Muscle layer of duodenum (tissue), 2 donors: ENCODE data around the gene COL27A1.
A peak's percentile ranks its signal among the peaks of the same experiment; 100 is the strongest.

Source experiments
- H3K27ac ChIP-seq: one replicate; pipeline ENCODE4 v1.7.0; 2013; ENCODE audit warnings: mild to moderate bottlenecking, low read length
- H3K27me3 ChIP-seq: one replicate; pipeline ENCODE4 v1.7.0; 2013; ENCODE audit warnings: low read depth, mild to moderate bottlenecking, control low read depth, low read length
- H3K36me3 ChIP-seq, 2 donors: one replicate each; pipeline ENCODE4 v1.7.0; 2013; ENCODE audit warnings: low read length in 2 of 2, control low read depth in 1 of 2, mild to moderate bottlenecking in 1 of 2; ENCODE audit not compliant: insufficient read depth in 2 of 2, control insufficient read depth in 1 of 2
- H3K4me1 ChIP-seq, 2 donors: one replicate each; pipeline ENCODE4 v1.7.0; 2013; ENCODE audit warnings: low read length in 2 of 2, mild to moderate bottlenecking in 2 of 2, control low read depth in 1 of 2, moderate library complexity in 1 of 2; ENCODE audit not compliant: insufficient read depth in 2 of 2, control insufficient read depth in 1 of 2
- H3K4me3 ChIP-seq, 2 donors: one replicate each; pipeline ENCODE4 v1.7.0; 2013; ENCODE audit warnings: low read length in 2 of 2, low read depth in 1 of 2, mild to moderate bottlenecking in 1 of 2
- H3K9me3 ChIP-seq, 2 donors: one replicate each; pipeline ENCODE4 v1.7.0; 2013; ENCODE audit warnings: low read length in 2 of 2, control low read depth in 1 of 2, mild to moderate bottlenecking in 1 of 2; ENCODE audit not compliant: control insufficient read depth in 1 of 2
- donor health status: healthy.

Gene COL27A1

DNA sequence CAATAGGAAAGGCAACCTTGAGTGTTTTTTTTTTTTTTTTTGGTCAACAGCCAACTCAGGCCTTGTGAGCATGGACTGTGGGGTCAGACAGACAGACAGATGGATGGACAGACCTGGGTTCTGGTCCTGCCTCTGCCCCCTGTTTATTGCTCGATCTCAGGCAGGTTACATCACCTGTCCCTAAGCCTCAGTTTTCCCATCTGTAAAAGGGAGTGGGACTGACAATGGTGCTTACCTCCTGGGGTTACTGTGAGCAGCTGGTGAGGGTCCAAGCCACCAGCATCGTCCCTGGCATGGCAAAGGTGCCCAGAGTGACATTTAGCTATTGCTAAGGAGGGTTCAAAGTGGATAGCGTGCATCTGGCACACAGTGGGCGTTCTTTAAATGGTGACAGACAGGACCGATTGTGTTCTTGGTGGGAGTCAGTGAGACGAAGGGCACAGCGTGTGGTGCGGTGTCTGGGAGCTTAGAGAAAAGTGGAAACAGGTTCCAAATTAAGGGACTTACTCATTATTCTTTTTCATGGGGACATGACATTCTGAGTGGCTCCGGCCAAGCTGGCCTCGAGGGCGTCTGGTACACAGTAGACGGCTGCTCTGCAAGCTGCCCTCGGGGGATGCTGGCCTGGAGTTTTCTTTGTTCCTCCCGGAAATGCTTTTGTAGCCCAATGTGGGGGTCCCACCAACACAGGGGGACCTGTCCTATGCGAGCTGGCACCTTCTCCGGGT, 72.1 kb downstream of the COL27A1 start:
- Histone ChIP-seq H3K36me3 (no peaks in the 10 kb centered on the region), H3K9me3 (no peaks in the 10 kb centered on the region), H3K27ac (no peak overlapping the region), H3K4me3 (no peak overlapping the region), H3K27me3 (no peaks in the 10 kb centered on the region), H3K4me1 (peaks cover 0 to 8% of the 10 kb centered on the region in 2 donors)

DNA sequence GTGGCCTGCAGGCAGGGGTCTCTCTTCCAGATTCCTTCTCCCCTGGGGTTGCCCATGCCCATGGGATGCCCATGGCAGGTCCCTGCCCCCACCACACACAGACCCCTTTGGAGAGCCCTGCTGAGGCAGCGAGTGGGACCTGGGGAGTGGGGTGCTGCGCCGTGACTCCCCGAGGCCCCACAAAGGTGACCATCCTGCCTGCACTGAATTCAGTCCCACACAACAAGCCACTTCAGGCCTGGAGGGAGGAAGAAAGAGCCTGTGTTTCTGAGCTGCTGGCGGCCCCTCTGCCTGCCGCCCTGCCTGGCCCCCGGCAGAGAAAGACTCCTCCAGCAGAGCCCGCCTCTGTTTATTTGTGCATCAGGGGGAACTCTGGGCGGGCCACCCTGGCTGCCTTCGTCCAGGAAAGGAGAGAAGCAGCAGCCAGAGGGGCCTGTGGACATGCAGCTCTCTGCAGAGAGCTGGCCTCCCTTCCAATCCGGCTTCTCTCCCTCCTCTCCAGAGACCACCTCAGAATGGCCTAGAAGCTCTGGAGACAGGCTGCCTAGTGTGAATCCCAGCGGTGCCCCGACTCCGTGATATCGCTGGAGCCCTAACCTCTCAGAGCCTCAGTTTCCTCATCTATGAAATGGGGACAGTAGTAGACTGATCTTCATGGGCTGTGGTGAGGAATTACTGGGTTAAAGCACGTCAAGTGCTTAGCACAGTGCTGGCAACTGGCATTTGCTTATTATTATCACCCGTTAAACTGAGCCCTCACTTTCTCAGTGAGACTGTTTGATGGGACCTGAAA, 72.9 kb downstream of the COL27A1 start:
- H3K27me3 ChIP-seq, result no peaks in the 10 kb centered on the region
- H3K36me3 ChIP-seq, result no peaks in the 10 kb centered on the region
- no peak overlapping the region for H3K4me3 ChIP-seq
- no peak overlapping the region for H3K27ac ChIP-seq
- no peaks in the 10 kb centered on the region for H3K9me3 ChIP-seq
- H3K4me1 ChIP-seq, result peaks cover 0 to 8% of the 10 kb centered on the region in 2 donors

DNA sequence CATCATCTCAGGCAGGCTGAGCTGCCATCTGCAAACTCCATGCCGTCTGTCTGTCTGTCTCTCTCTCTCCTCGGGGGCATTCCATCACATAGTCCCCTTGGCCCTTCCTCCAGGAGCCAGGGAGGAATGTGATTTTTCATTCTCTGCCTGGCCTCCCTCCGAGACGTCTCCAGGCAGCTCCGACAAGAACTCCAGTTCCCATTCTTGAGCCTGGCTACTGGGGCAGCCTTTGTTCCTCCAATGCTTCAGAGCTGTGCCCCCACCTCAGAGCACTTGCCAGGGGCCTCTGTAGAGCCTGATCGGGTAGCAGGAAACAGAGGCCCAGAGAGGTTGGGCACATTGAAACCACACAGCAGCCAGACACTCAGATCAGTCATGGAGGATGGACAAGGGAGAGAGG, 74.0 kb downstream of the COL27A1 start:
- no peak overlapping the region for H3K27ac ChIP-seq
- H3K9me3 ChIP-seq, result no peaks in the 10 kb centered on the region
- H3K27me3 ChIP-seq, result no peaks in the 10 kb centered on the region

DNA sequence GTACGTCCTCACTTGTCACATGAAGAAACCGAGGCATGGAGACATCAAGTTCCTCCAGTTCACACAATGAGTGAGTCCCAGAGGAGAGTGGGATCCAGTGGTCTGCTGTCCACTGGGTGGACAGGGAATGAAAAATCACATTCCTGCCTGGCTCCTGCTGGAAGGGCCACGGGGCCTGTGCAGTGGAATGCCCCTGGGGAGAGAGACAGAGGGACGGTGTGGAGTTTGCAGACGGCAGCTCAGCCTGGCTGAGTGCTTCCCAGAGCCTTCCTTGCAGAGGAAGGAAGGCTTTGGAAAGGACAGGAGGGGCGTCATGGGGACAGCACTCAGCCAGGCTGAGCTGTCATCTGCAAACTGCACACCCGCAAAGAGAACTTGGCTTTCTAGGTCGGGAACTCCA, 74.7 kb downstream of the COL27A1 start:
- Histone ChIP-seq H3K27ac (no peak overlapping the region), H3K36me3 (no peaks in the 10 kb centered on the region), H3K27me3 (no peaks in the 10 kb centered on the region), H3K4me3 (no peak overlapping the region), H3K9me3 (no peaks in the 10 kb centered on the region), H3K4me1 (peaks cover 0 to 8% of the 10 kb centered on the region in 2 donors)

More for the DNA sequence above, 74.0 kb downstream of the COL27A1 start:
- no peak overlapping the region for H3K4me3 ChIP-seq
- no peaks in the 10 kb centered on the region for H3K36me3 ChIP-seq
- H3K4me1 ChIP-seq, result peaks cover 0 to 8% of the 10 kb centered on the region in 2 donors

DNA sequence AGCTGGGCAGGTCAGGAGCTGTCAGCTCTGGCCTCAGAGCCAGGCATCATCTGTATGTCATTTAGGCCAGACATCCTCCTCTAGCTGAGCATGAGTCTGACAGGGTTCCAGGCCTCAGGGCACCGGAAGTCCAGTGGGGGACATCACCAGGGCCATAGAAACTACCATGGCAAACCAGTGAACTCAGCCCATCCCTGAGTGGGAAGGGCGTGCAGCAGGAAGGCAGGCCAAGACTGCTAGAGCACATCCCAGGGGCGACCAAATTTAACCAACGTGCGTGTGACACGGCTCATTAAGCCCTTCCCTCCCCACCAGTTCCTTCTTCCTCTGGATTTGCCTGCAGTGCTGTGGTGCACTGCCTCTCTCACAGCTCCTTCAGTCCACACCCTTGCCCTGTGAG, 75.9 kb downstream of the COL27A1 start:
- no peaks in the 10 kb centered on the region for H3K36me3 ChIP-seq
- H3K27me3 ChIP-seq, result no peaks in the 10 kb centered on the region
- no peak overlapping the region for H3K4me3 ChIP-seq
- no peak overlapping the region for H3K27ac ChIP-seq
- peaks cover 0 to 8% of the 10 kb centered on the region in 2 donors for H3K4me1 ChIP-seq
- no peaks in the 10 kb centered on the region for H3K9me3 ChIP-seq

DNA sequence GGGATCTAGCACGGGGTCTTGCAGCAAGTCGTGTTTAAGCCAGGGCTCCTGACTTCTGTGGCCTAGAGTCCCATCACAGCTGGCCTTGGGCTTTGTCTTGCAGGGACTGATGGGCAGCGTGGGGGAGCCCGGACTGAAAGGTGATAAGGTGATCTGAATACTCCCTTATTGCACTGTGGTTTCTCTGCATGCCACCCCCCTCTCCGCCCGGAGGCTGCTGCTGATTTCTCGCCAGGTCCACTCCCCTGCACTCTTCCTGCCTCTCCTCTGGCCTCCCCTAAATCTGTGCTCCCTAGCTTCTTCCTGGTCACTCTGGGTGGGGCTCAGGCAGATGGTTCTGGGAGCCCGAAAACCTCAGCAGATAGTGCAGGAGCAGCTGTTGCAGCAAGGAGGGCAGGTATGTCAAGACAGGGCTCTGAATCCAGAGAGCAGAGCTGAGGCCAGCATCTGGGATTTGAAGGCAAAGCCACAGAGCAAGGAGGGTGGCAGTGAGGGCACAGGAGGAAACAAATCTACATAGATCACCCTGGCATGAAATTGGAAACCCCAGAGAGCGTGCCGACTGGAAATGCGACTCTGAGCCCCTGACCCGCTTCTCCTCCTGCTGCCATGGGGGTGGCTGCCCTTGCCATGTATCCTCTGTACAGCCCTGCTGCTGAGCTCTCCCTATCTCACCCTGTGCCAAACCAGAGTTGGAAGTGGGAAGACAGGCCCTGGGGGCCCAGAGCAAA, 76.5 kb downstream of the COL27A1 start:
- Histone ChIP-seq H3K9me3 (no peaks in the 10 kb centered on the region), H3K4me1 (peaks cover 0 to 8% of the 10 kb centered on the region in 2 donors), H3K4me3 (no peak overlapping the region), H3K27ac (no peak overlapping the region), H3K36me3 (no peaks in the 10 kb centered on the region), H3K27me3 (no peaks in the 10 kb centered on the region)

DNA sequence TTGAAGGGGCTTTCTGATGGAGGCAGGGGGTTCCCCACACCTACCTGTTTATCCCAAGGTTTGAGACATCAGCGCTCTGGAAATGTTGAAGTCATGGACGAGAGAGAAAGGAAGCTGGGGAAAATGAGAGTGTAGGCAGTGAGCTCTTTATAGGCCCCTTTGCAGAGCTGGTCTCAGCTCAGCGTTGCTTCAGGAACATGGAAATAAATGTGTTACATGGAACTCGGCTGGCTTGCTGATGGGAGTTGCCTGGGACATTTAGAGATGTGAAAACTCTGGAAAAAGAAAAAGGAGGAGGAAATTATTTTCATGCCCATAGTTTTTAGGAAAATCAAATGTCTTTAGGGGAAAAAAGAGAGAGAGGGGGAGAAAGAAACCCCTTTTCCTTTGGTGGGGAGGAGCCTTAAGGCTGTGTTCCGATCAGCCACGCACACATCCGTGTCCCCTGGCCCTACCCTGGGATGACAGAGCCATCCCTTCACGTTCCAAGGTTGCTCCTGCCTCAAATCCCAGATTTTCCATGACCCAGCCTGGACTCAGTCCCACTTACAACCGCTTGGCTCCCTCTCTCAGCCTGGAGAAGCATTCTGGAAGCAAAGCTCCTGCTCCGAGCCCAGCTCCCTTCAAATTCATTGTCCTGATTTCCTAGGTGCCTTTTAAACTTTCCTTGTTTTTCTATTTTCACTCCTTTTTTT, 78.3 kb downstream of the COL27A1 start:
- H3K36me3 ChIP-seq, result no peaks in the 10 kb centered on the region
- no peaks in the 10 kb centered on the region for H3K27me3 ChIP-seq
- no peaks in the 10 kb centered on the region for H3K9me3 ChIP-seq
- H3K27ac ChIP-seq, result peak overlapping the region; percentile 33
- H3K4me1 ChIP-seq, result peaks cover under 1 to 8% of the 10 kb centered on the region in 2 donors
- H3K4me3 ChIP-seq, result no peak overlapping the region

DNA sequence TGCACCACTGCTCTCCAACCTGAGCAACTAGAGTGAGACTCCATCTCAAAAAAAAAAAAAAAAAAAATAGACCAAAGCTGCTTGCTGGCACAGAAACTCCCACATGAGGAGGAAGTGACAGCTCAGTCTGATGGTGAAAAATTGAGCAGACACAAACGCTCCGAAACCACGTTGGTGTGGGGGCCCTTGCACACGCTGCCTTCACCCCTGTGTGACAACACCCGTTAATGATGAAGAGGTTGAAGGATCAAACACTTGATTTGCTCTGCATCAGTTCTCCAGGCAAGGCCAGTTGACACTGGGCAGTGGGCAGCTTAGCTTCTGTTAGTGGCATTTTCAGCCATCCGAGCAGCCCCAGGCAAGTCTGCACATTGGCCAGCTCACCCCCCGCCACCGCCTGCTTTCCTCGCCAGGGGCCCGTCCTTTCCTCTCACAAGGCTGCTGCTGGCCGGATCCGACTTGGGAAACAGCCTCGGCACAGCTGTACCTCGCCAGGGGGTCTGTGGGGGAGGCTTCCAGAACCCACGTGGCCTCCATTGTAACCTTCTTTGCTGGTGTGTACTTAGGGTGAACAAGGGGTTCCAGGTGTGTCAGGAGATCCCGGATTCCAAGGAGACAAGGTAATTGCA, 79.8 kb downstream of the COL27A1 start:
- Histone ChIP-seq H3K36me3 (peaks cover 0 to under 1% of the 10 kb centered on the region in 2 donors), H3K4me1 (peaks cover 4 to 6% of the 10 kb centered on the region in 2 donors), H3K4me3 (no peak overlapping the region), H3K9me3 (no peaks in the 10 kb centered on the region), H3K27ac (no peak overlapping the region), H3K27me3 (no peaks in the 10 kb centered on the region)

DNA sequence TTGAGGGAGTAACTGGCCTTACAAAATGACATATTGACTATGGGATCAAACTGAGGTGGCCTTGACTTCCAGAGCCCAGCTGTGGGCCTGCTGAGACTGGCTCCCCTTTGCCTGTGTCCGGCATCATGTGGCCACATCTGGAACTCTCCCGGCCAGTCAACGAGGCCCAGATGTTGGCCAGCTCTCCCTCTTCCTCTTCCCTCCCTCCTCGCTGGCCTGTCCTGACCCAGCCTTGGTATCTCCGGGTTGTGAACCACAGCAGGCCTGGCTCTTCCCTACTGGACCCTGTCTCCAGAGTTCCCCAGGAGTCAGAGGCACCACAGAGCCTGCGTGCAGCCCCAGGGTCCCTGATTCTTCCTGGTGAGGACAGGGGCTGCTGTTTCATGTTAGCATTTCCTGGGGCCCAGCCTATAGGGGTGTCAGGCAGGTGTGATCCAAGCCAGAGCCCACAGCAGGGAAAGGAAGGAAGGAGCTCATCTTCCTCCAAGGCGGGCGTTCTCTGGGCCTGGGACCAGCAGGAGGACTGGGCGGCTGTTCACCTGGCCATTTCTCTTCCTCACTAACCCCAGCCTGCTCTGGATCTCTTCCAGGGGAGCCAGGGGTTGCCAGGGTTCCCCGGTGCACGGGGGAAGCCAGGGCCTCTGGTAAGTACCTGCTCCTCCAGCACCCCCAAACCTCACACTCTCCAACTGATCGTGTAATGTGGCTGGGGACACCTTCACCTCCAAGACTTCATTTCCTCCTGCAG, 81.2 kb downstream of the COL27A1 start:
- no peaks in the 10 kb centered on the region for H3K27me3 ChIP-seq
- H3K4me3 ChIP-seq, result no peak overlapping the region
- no peak overlapping the region for H3K27ac ChIP-seq
- H3K4me1 ChIP-seq, result peaks cover 4 to 6% of the 10 kb centered on the region in 2 donors
- H3K9me3 ChIP-seq, result no peaks in the 10 kb centered on the region
- peaks cover 0 to 4% of the 10 kb centered on the region in 2 donors for H3K36me3 ChIP-seq

DNA sequence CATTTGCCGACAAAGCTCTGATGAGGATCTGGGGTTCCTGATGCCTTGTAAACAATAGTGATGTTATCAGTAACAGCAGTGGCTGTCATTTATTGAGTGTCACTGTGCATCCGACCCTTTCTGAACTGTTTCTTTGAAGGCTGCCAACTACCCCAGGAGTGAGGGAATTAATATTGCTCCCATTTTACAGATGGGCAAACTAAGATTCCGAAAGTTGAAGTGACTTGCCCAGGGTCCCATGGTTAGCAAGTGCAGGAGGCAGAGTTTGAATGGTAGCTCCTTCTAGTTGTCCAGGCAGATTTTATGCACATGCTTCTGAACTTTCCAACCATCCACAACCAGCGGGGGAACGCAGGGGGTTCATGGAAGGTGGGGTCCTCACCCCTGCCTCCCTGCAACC, 81.9 kb downstream of the COL27A1 start:
- Histone ChIP-seq H3K9me3 (no peaks in the 10 kb centered on the region), H3K4me3 (no peak overlapping the region), H3K36me3 (peaks cover 0 to 4% of the 10 kb centered on the region in 2 donors), H3K4me1 (peaks cover 4 to 6% of the 10 kb centered on the region in 2 donors), H3K27ac (no peak overlapping the region), H3K27me3 (no peaks in the 10 kb centered on the region)
